Caco-2 (cell line): ENCODE measurements around the gene AKT1. TPM values are rescaled to one million over a fixed set of nuclear protein-coding genes. Genes with fewer than 3 reads are reported as not detected.
"Not testable (repeated sequence)": the region's sequence is repeated elsewhere in the genome, so short reads cannot be mapped to it uniquely, and the experiment has no call there.

Experiments
- BruUV-seq: library from RNA; stranded (reverse); fragments of 400-500 nt; replicated peaks from 2 replicates; lab custom pipeline; 2021; lab: Mats Ljungman, UMichigan
- CTCF ChIA-PET: fragments of 300-600 bp; sonication (Branson Sonifier 250); formaldehyde crosslinking; loops from one replicate; lab custom pipeline; 2022; ENCODE audit warnings: antibody characterized with exemption; lab: Charles Lee
- POLR2A ChIA-PET: fragments of 300-600 bp; sonication (Branson Sonifier 250); formaldehyde crosslinking; loops from one replicate; lab custom pipeline; 2022; ENCODE audit warnings: antibody characterized with exemption; lab: Charles Lee
- DNase-seq, 2 experiments: peaks; one replicate each; pipeline versions ENCODE4 v3.0.0 to v3.0.0-alpha.2; 2020 to 2022
- H3K27me3 ChIP-seq: replicated peaks from 2 replicates; pipeline ENCODE4 v1.6.0; 2011; ENCODE audit warnings: low read length; ENCODE audit not compliant: control insufficient read depth, insufficient read depth
- H3K36me3 ChIP-seq: 2 replicates; pipeline ENCODE4 v1.5.1; 2011; ENCODE audit warnings: low read length; ENCODE audit not compliant: control insufficient read depth, insufficient read depth
- H3K4me1 ChIP-seq: fragments of 250-450 bp; sonication (Bioruptor Pico); 2 replicates; pipeline ENCODE4 v1.5.1; 2020; ENCODE audit warnings: mild to moderate bottlenecking
- H3K4me3 ChIP-seq: 2 replicates; pipeline ENCODE4 v1.5.1; 2011; ENCODE audit warnings: low read depth, mild to moderate bottlenecking, control low read depth, low read length
- H3K9me3 ChIP-seq: fragments of 250-450 bp; sonication (Bioruptor Pico); 2 replicates; pipeline ENCODE4 v1.5.1; 2020; ENCODE audit warnings: mild to moderate bottlenecking, moderate library complexity
- H3K27ac Mint-ChIP-seq: one replicate; pipeline ENCODE4 v1.8.0; 2022; ENCODE audit warnings: mixed read lengths; ENCODE audit not compliant: unreplicated experiment
- H3K27me3 Mint-ChIP-seq: one replicate; pipeline ENCODE4 v1.8.0; 2022; ENCODE audit warnings: mixed read lengths; ENCODE audit not compliant: insufficient read depth, unreplicated experiment
- H3K36me3 Mint-ChIP-seq: one replicate; pipeline ENCODE4 v1.8.0; 2022; ENCODE audit warnings: mild to moderate bottlenecking, mixed read lengths; ENCODE audit not compliant: insufficient read depth, unreplicated experiment
- H3K4me1 Mint-ChIP-seq: one replicate; pipeline ENCODE4 v1.8.0; 2022; ENCODE audit warnings: low read depth, mixed read lengths; ENCODE audit not compliant: unreplicated experiment
- H3K4me3 Mint-ChIP-seq: one replicate; pipeline ENCODE4 v1.8.0; 2022; ENCODE audit warnings: mild to moderate bottlenecking, moderate library complexity, mixed read lengths; ENCODE audit not compliant: unreplicated experiment
- H3K9me3 Mint-ChIP-seq: one replicate; pipeline ENCODE4 v1.8.0; 2022; ENCODE audit warnings: mixed read lengths; ENCODE audit not compliant: unreplicated experiment
- intact Hi-C: fragments of 100-400 bp; cut with micrococcal nuclease; formaldehyde crosslinking; loops from one replicate; pipeline ENCODE4 v1.10.0; 2022; ENCODE audit not compliant: unreplicated experiment
- total RNA-seq: library from RNA; stranded (reverse); gene quantifications from 2 replicates; pipeline ENCODE4 v1.2.3, GENCODE V29; 2022
- TF ChIP-seq, protein P1 (sequence below), 2 experiments: fragments of 200-600 bp in 1 of 2; IDR thresholded peaks; 1 replicate in 1 of 2; 2 replicates in 1 of 2; pipeline versions ENCODE4 v1.5.1 to v1.8.0; 2011 to 2022; ENCODE audit warnings: antibody characterized with exemption in 1 of 2, control low read depth in 1 of 2, inconsistent platforms in 1 of 2, low read depth in 1 of 2, low read length in 1 of 2, mild to moderate bottlenecking in 1 of 2, moderate library complexity in 1 of 2; ENCODE audit not compliant: insufficient read depth in 1 of 2, severe bottlenecking in 1 of 2, unreplicated experiment in 1 of 2

The AKT1 gene
- total RNA-seq, 1 experiment from 2014 or later: 110 TPM

GRCh38 chr14:104729835-104730181 is 65.7 kb downstream of the AKT1 start:
- no peak for DNase-seq
- no peaks in the 10 kb centered on the region for H3K9me3 Mint-ChIP-seq
- peaks cover 11% of the 10 kb centered on the region for H3K36me3 Mint-ChIP-seq
- TF ChIP-seq, protein P1, sequence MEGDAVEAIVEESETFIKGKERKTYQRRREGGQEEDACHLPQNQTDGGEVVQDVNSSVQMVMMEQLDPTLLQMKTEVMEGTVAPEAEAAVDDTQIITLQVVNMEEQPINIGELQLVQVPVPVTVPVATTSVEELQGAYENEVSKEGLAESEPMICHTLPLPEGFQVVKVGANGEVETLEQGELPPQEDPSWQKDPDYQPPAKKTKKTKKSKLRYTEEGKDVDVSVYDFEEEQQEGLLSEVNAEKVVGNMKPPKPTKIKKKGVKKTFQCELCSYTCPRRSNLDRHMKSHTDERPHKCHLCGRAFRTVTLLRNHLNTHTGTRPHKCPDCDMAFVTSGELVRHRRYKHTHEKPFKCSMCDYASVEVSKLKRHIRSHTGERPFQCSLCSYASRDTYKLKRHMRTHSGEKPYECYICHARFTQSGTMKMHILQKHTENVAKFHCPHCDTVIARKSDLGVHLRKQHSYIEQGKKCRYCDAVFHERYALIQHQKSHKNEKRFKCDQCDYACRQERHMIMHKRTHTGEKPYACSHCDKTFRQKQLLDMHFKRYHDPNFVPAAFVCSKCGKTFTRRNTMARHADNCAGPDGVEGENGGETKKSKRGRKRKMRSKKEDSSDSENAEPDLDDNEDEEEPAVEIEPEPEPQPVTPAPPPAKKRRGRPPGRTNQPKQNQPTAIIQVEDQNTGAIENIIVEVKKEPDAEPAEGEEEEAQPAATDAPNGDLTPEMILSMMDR (IDR thresholded peaks at IDR 0.05; ENCODE audit: insufficient read depth in 1 of 2, low read depth in 1 of 2, low read length in 1 of 2, severe bottlenecking in 1 of 2, unreplicated experiment in 1 of 2): no peak
- H3K9me3 ChIP-seq: no peaks in the 10 kb centered on the region
- intact Hi-C loops: no loop called here
- BruUV-seq: no TSS peak
- no peaks in the 10 kb centered on the region for H3K36me3 ChIP-seq
- H3K27ac Mint-ChIP-seq: no peak overlapping the region
- peaks cover under 1% of the 10 kb centered on the region; the same call in 1 of the 2 replicates for H3K4me1 ChIP-seq
- no peak overlapping the region for H3K4me3 Mint-ChIP-seq
- peaks cover 7% of the 10 kb centered on the region for H3K27me3 Mint-ChIP-seq
- no peaks in the 10 kb centered on the region for H3K27me3 ChIP-seq
- ChIA-PET CTCF (no interaction called here), POLR2A (no interaction called here)
- H3K4me1 Mint-ChIP-seq: no peaks in the 10 kb centered on the region
- H3K4me3 ChIP-seq: no peak overlapping the region

DNA sequence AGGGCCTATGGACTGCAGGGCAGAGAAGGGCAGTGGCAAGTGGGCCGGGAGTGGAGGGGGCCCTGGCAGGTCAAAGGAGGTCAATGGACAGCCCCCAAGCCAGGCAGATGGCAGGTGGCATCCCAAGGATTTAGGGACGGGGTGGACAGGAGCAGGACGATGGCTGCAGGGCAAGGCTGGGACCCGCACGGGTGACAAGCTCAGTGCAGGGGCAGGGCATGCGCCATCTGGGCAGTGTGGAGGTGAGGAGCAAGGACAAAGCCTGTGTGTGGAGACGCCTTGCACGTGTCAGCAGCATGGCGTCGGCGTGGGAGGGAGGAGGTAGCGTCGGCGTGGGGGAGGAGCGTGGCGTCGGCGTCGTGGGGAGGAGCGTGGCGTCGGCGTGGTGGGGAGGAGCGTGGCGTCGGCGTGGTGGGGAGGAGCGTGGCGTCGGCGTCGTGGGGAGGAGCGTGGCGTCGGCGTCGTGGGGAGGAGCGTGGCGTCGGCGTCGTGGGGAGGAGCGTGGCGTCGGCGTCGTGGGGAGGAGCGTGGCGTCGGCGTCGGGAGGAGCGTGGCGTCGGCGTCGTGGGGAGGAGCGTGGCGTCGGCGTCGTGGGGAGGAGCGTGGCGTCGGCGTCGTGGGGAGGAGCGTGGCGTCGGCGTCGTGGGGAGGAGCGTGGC is 66.2 kb downstream of the AKT1 start:
- H3K4me3 Mint-ChIP-seq, H3K27me3 Mint-ChIP-seq, intact Hi-C loops, BruUV-seq, H3K27me3 ChIP-seq, H3K4me1 Mint-ChIP-seq, H3K36me3 ChIP-seq, DNase-seq, H3K4me3 ChIP-seq, H3K9me3 ChIP-seq, H3K4me1 ChIP-seq, H3K9me3 Mint-ChIP-seq, CTCF ChIA-PET, POLR2A ChIA-PET, H3K27ac Mint-ChIP-seq: not testable (repeated sequence)
- peaks cover 11% of the 10 kb centered on the region for H3K36me3 Mint-ChIP-seq

DNA sequence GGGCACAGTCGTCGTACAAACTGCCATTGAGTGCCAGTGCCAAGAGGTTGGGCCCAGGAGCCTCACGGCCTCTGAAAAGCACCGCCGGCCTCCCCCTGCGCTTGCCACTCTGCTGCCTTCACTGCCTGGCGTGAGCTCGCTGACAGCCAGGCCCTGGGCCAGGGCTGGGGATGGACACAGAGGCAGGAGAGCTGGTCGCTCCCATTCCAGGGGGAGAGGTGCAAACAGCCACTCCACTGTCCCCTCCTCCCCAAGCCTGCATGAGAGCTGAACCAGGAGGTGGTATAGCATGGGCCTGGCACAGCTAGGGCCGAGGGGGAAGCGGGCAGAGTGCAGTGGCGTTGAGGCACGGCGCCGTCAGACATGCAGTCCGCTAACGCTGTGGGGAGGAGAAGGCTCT is 66.9 kb downstream of the AKT1 start:
- no peaks in the 10 kb centered on the region for H3K9me3 ChIP-seq
- no peaks in the 10 kb centered on the region for H3K4me1 Mint-ChIP-seq
- H3K27me3 Mint-ChIP-seq: peaks cover 7% of the 10 kb centered on the region
- H3K4me3 Mint-ChIP-seq: no peak overlapping the region
- TF ChIP-seq, protein P1 (IDR thresholded peaks at IDR 0.05; ENCODE audit: insufficient read depth in 1 of 2, low read depth in 1 of 2, low read length in 1 of 2, severe bottlenecking in 1 of 2, unreplicated experiment in 1 of 2): no peak
- POLR2A ChIA-PET: interaction anchor here (0.6 kb wide), 1 partner anchor 10 kb away, joined by 4 read pairs; no protein-coding TSS in a partner anchor
- CTCF ChIA-PET: no interaction called here
- DNase-seq: no peak
- intact Hi-C loops: no loop called here
- BruUV-seq: no TSS peak
- no peaks in the 10 kb centered on the region for H3K36me3 ChIP-seq
- H3K27me3 ChIP-seq: no peaks in the 10 kb centered on the region
- H3K4me1 ChIP-seq: peaks cover 6% of the 10 kb centered on the region
- peaks cover 11% of the 10 kb centered on the region for H3K36me3 Mint-ChIP-seq
- no peaks in the 10 kb centered on the region for H3K9me3 Mint-ChIP-seq
- no peak overlapping the region for H3K4me3 ChIP-seq
- H3K27ac Mint-ChIP-seq: no peak overlapping the region
